ENCODE results near the gene COPS7A.
A peak's percentile ranks its signal among the peaks of the same experiment; 100 is the strongest.

GRCh38 chr12:6766651-6767349 lies 43.0 kb downstream of the COPS7A start:
- TF ChIP-seq CTCF (IDR thresholded peaks at IDR 0.05) = peak; percentile 45 to 93 (median 84)
- peak; percentile 30 to 37 (median 34) for TF ChIP-seq POLR2A (IDR thresholded peaks at IDR 0.05)

All from body of pancreas (tissue), 4 donors.